Right renal cortex interstitium (tissue), 3 donors: ENCODE results near the gene CYFIP1. TPM values are rescaled to one million over a fixed set of nuclear protein-coding genes. Genes with fewer than 3 reads are reported as not detected.

Source experiments
- DNase-seq, 3 donors: peaks; one replicate each; pipeline ENCODE4 v3.0.0-alpha.2; 2013; ENCODE audit warnings: low read depth in 3 of 3, low spot score in 2 of 3
- polyA plus RNA-seq, 3 donors: library from polyadenylated mRNA; unstranded; fragments of 120-200 nt; gene quantifications; one replicate each; pipeline ENCODE4 v1.2.1, GENCODE V29; 2013; ENCODE audit not compliant: insufficient read length in 3 of 3

Gene CYFIP1
- polyA plus RNA-seq, 3 donors: 86.0 to 94.7 (median 92.1) TPM

GRCh38 chr15:22969489-22969888 is 10.7 kb downstream of the CYFIP1 start:
- no peak for DNase-seq

DNA sequence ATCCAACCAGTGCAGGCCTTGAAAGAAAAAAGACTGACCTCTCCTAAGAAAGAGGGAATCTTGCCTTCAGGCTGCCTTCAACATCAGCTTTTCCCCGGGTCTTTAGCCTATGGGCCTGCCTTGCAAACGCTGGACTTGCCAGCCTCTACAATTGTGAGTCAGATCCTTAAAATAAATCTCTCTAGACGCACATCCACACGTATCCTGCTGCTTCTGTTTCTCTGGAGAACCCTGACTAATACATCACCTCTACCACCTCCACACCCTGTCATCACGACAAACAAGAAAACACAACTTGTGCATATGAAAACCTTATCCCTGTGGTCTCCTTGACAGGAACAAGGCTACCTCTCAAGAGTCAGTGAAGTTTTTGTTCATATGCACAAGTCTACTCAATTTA is 11.8 kb downstream of the CYFIP1 start:
- no peak for DNase-seq

- DNase-seq: no peak
Observed at GRCh38 chr15:22967084-22967770, 12.9 kb downstream of the CYFIP1 start.

DNA sequence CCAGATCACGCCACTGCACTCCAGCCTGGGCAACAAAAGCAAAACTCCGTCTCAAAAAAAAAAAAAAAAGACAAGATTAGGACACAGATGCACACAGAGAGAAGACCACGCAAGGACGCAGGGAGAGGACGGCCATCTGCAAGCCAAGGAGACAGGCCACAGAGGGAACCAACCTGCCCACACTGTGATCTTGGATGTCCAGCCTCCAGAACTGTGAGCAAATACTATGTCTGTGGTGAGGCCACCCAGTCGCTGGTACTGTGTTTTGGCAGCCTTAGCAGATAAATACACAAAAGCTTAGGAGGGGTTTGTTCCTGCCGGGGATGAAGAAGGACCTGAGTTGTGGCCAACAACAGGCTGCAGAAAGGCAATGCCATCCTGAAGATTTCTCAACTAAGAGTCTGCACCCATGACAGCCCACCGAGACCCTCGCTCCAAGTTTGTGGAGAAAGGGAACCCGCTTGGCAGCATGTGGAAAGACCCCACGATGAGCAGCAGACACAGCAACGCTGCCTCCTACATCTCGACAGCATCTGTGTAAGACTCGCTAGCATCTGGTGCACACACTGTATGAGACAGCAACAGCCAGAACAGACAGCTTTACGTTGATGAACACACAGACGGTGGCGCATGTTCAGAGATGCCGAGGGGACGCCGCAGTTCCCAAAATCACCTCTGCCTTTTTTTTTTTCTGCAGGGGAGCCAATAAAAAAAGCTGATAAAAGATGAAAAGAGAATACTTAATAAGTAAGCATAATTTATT is 13.7 kb downstream of the CYFIP1 start:
- DNase-seq: no peak

- no peak for DNase-seq
Observed at GRCh38 chr15:22963641-22964040, 16.5 kb downstream of the CYFIP1 start.

DNA sequence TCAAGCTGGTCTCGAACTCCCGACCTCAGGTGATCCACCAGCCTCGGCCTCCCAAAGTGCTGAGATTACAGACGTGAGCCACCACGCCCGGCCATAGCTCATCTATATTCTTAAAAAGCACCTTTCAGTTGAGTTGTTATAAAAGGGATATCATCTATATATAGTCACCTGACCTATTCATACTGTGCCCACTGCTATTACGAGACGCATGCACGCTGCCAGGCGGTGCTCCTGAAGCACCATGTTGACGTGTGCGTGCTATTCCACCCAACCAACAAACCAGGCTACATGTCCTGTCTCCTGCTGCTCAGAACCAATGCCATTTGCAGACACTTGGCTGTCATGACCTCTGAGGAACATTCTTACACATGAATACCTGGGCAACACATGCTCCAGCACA is 17.6 kb downstream of the CYFIP1 start:
- no peak for DNase-seq

DNA sequence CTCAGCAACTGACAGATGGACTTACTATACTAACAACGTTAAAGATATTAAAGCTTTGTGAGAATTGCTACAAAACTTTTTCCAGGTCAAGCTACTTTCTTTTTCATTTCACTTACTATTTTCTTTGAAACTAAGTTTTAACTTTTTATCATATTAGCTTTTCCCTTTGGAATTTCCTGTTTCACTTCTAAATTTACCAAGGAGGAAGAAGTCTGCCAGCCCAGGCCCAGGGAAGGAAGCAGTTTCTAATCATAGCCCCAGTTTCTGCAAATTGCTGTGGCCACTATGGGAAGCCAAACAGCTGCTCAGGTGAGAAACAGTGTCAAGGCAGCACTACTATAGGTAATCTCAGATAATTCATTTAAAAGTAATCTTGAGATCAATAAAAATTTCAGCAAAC is 18.4 kb downstream of the CYFIP1 start:
- DNase-seq: no peak

GRCh38 chr15:22960556-22960955 is 19.6 kb downstream of the CYFIP1 start:
- DNase-seq: no peak

DNA sequence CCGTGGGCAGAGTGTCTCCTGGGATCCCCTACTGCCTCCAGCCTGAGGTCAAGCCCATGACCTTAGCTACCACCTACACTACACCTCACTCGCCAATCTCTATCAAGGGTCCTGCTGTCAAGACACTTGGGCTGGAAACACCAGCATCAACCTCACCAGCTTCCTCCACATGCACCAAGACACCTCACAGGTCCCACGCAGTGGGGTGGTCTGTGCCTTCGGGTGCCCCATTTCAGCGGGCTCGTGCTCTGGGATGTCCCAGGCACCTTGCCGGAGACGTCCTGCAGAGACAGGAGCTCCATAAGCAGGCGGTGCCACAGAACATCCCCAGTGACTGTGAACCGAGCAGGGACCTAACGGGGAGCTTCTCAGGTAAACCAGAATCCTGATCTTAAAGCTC is 20.0 kb downstream of the CYFIP1 start:
- no peak for DNase-seq

DNA sequence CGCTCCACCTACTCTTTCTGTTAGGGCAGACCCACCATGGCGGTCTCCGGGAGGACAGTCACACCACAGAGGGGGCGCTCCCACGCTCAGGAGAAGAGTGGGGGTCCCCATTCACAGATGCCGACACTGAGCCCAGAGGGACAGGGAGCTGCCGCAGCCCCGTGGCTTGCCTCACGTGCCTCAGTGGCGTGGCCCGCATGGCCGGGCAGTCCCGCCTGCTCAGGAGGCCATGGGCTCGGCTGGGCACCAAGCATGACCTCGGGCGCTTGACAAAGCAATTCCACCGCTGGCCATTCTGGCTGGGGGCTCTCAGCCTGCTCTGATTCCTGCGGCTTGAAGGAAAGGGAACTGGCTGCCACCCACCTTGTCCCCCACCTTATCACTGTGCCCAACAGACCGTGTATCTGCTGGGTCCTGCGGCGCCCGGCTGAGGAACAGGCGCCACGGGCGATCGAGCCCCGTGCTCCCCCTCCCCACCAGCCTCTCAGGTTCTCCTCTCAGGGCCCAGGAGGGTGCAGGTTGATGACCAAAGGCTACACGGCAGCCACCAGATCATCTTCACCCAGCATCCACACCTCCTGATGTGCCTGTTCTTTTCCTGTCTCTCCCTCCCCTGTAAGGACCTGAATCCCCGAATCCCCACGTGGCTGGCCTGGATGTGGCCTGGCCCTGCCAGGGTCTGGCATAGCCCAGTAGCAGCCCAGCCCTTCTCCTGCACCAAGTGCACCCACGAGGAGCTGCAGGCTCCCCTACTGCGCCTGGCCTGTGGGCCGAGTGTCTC is 20.7 kb downstream of the CYFIP1 start:
- DNase-seq: no peak

DNA sequence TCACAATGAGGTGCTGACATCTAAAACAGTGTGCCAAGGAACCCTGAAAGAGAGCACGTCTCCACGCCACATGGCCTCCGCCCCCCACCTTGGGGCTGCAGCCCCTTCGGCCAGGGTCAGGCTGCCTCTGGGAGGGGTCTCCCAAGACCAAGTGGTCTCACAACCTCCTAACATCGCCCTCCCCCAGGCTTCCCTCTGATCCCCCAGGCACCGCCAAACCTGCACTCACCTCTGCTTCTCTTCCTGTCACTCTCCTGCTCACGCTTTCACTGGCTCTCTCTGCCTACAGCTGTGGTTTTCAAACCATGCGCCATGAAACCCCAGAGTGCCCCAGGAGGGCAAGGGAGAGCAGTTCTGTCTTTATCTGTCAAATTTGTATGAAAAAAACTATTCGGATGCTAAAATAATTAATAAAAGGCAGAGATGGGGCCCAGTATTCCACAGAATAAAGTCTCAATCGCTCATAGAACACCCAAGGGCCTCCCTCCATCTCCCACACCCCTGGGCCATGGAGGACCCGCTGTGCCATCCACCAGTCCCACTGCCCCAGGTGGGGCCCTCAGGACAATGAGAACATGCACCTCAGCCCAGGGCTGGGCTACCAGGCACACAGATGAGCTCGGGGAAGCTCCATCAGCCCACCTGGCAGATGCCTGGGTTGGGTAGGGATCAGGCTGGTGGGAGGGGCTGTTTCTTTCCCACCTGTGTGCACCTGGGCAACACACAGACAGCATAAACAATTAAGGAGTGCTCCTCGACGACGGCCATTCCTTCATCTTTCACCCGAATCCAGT is 21.5 kb downstream of the CYFIP1 start:
- DNase-seq: no peak

DNA sequence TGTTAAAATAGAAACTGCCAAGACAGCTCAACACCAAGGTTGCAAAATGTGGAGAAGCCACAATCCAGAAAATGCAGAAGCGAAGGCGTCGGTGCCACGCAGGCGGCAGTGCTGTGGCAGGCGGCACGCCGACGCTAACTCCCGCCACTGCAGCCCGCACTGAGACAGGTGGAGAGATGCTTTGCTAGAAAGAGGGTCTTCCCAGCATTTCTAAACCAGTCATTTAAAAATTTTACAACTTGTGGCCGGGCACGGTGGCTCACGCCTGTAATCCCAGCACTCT is 23.2 kb downstream of the CYFIP1 start:
- no peak for DNase-seq

DNA sequence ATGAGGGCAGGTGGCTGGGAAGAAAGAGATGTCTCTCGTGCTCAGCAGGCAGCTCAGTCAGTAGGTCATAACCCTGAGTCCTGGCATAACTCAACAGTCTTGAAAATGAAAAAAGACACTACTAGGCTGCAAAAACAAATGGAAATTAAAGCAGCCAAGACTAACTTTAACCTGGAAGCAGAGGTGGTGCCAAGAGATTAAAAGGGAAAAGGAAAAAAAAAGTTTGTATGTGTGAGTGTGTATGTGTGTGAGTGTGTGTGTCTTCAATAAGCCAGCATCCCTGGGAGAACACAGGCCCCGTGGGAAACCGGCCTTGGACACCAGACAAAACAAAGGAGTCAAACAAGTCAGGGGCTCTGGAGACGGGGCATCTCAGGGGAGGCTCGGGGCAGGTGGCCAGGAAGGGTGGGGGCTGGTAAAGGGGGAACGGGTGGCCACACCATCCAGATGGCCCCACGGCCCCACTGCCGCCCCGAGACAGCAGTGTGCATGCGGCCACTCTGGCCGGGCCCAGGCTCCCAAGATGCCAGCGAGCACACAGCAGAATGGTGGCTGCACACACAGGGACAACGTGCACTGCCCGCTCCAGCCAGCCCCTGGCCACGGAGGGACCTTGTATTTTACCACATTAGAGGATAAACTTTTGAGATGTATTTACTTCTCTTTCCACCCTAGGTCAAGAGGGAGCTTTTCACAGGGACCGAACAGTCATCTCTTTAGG is 23.8 kb downstream of the CYFIP1 start:
- no peak for DNase-seq

DNA sequence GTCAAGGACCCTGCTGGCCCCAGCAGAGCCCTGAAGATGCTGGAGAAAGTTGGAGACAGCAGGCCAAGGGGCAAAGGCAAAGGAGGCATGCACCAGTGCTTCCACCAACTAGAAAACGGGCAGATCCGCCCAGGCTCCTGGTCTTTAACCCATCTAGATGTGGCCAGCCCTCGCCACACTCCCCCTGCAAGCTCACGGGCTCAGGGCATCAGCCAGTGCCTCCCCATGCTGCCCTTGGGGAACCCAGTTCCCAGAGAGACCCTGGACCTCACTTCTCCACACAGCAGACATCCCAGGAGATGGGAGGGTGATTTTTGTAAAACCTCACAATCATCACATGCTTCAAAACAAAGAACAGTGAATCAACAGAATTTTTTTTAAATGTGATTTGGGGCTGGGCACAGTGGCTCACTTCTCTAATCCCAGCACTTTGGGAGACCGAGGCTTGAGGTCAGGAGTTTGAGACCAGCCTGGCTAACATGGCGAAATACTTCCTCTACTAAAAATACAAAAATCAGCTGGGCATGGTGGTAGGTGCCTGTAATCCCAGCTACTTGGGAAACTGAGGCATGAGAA is 24.5 kb downstream of the CYFIP1 start:
- no peak for DNase-seq

DNA sequence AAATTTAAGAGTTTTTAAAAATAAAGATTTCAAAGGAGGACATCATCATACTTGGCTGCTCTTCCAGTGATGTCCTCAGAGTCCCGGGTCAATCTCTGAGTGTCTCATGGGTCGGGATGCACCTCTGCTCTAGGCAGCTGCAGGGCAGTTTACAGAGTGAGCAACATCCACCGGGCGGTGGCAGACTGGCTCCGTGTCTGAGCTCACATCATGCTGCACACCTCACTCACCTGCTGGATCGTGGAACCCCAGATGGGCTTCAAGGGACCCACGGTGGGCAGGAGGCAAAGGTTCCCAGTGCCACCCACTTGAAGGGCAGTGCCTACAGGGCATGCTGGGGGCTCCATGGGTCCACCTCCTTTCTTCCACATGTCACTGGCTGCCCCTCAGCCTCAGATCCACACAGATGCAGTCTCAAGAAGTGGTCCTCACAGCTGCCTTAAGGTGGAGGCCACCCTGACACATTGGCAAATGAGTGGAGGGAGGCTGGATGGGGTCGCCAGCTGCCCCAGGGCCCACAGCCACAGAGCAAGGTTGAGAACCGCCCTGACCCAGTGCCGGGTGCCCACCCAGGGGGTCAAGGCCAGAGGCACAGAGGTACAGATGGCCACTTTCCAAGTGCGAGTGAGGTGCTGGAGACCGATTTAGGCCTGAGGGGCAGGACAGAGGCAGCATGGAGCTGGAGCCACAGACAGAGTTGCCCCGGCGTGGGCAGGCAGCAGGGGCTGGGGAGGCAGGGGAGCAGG is 25.2 kb downstream of the CYFIP1 start:
- DNase-seq: no peak

DNA sequence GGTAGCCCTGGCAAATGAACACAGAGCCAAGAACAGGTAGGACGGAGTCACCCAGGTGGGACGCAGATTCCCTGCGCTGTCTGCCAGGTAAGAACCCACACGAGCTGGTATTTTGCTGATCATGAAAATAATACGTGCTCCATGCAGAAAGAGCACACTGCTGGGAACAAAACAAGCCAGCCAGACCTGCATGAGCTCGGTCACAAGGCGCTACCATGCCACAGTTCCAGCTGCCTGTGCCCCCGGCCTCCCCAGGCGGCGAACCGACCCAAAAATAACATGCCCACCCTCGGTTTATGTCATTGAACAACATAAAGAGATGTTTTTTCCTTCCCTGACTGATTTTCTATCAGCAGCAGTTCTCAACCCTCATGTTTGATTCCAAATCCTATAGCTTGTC is 25.8 kb downstream of the CYFIP1 start:
- no peak for DNase-seq

GRCh38 chr15:22952796-22953579 is 27.2 kb downstream of the CYFIP1 start:
- no peak for DNase-seq
